ENCODE data around the gene OR12D3. TPM values are rescaled to one million over a fixed set of nuclear protein-coding genes. Genes with fewer than 3 reads are reported as not detected.

Gene OR12D3
- total and polyA plus RNA-seq, 12 donors: not detected

- Histone ChIP-seq H3K4me1 (replicated peaks in 1 of 2) (no peaks in the 10 kb centered on the region), H3K9me3 (replicated peaks in 1 of 3) (no peaks in the 10 kb centered on the region), H3K27me3 (peaks cover 5% of the 10 kb centered on the region), H3K36me3 (replicated peaks in 1 of 2) (no peaks in the 10 kb centered on the region), H3K4me3 (no peak overlapping the region), H3K27ac (no peak overlapping the region)
- TF ChIP-seq, protein P1, sequence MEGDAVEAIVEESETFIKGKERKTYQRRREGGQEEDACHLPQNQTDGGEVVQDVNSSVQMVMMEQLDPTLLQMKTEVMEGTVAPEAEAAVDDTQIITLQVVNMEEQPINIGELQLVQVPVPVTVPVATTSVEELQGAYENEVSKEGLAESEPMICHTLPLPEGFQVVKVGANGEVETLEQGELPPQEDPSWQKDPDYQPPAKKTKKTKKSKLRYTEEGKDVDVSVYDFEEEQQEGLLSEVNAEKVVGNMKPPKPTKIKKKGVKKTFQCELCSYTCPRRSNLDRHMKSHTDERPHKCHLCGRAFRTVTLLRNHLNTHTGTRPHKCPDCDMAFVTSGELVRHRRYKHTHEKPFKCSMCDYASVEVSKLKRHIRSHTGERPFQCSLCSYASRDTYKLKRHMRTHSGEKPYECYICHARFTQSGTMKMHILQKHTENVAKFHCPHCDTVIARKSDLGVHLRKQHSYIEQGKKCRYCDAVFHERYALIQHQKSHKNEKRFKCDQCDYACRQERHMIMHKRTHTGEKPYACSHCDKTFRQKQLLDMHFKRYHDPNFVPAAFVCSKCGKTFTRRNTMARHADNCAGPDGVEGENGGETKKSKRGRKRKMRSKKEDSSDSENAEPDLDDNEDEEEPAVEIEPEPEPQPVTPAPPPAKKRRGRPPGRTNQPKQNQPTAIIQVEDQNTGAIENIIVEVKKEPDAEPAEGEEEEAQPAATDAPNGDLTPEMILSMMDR (IDR thresholded peaks at IDR 0.05): no peak
- no peak for TF ChIP-seq POLR2A (IDR thresholded peaks at IDR 0.05)
- 28 to 60% (median 52%) methylated on average over 4 of the region's 4 CpGs for WGBS, 4 donors
- intact Hi-C loops (cut with DNase I): no loop called here
- DNase-seq: no peak
Measured at GRCh38 chr6:29388533-29388932, 13.4 kb upstream of the OR12D3 start.

- no peaks in the 10 kb centered on the region for H3K36me3 ChIP-seq (replicated peaks in 1 of 2)
- H3K9me3 ChIP-seq (replicated peaks in 1 of 3): no peaks in the 10 kb centered on the region
- intact Hi-C loops (cut with DNase I): no loop called here
- no peak overlapping the region for H3K4me3 ChIP-seq
- DNase-seq: no peak
- H3K27ac ChIP-seq: no peak overlapping the region
- H3K4me1 ChIP-seq (replicated peaks in 1 of 2): no peaks in the 10 kb centered on the region
- H3K27me3 ChIP-seq: peaks cover 7% of the 10 kb centered on the region
- no peak for TF ChIP-seq POLR2A (IDR thresholded peaks at IDR 0.05)
- TF ChIP-seq, protein P1 (IDR thresholded peaks at IDR 0.05): no peak
Measured at GRCh38 chr6:29376003-29376402, 912 bp upstream of the OR12D3 start.

GRCh38 chr6:29368765-29369164 lies 6.3 kb downstream of the OR12D3 start, which contains the start of gene OR5V1:
OR5V1 (minus strand) TSS chr6:29368865; CDS start chr6:29356195, 12,670 bp downstream.
- no peak within 1 kb of the TSS for H3K4me3 ChIP-seq
- peaks cover 7% of the 10 kb centered on the region for H3K27me3 ChIP-seq
- H3K27ac ChIP-seq: no peak within 1 kb of the TSS
- H3K36me3 ChIP-seq (replicated peaks in 1 of 2): no peaks in the 10 kb centered on the region
- intact Hi-C loops (cut with DNase I): no loop called here
- DNase-seq: no peak
- H3K9me3 ChIP-seq (replicated peaks in 1 of 3): no peaks in the 10 kb centered on the region
- TF ChIP-seq POLR2A (IDR thresholded peaks at IDR 0.05): no peak
- TF ChIP-seq, protein P1 (IDR thresholded peaks at IDR 0.05): no peak
- 65 to 88% (median 71%) methylated on average over 3 of the region's 3 CpGs for WGBS, 4 donors
- no peaks in the 10 kb centered on the region for H3K4me1 ChIP-seq (replicated peaks in 1 of 2)

DNA sequence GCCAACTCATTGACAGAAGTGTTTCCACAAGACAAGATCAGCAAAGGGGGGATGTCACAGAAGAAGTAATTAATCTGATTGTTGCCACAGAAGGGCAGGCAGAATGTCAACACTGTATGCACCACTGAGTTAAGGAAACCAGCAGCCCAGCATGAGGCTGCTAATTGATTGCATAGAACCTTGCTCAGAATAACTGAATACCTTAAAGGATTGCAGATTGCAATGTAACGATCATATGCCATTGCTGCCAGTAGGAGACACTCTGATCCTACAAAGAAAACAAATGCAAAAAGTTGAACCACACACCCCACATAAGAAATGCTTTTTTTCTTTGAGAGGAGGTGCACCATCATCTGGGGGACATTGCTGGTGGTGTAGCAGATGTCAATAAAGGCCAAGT lies 19.5 kb downstream of the OR12D3 start:
- DNase-seq: no peak
- Histone ChIP-seq H3K27ac (no peak overlapping the region), H3K9me3 (replicated peaks in 1 of 3) (no peaks in the 10 kb centered on the region), H3K4me3 (no peak overlapping the region), H3K27me3 (no peaks in the 10 kb centered on the region), H3K4me1 (replicated peaks in 1 of 2) (no peaks in the 10 kb centered on the region), H3K36me3 (replicated peaks in 1 of 2) (no peaks in the 10 kb centered on the region)
- 33 to 64% (median 46%) methylated on average over 1 of the region's 1 CpG for WGBS, 4 donors
- TF ChIP-seq POLR2A (IDR thresholded peaks at IDR 0.05): no peak
- TF ChIP-seq, protein P1 (IDR thresholded peaks at IDR 0.05): no peak
- intact Hi-C loops (cut with DNase I): no loop called here

Data from adrenal gland (tissue), 12 donors.